Tracheal epithelial cell (primary cell): ENCODE measurements around the gene CDK16. TPM values are rescaled to one million over a fixed set of nuclear protein-coding genes. Genes with fewer than 3 reads are reported as not detected.

Experiments used
- total RNA-seq: library from RNA; depleted of rRNA; stranded (reverse); fragments of >200 nt; gene quantifications from 2 replicates; pipeline ENCODE4 v1.2.1, GENCODE V29; 2014

CDK16 gene
- total RNA-seq: 102 and 118 TPM in 2 replicates

DNA sequence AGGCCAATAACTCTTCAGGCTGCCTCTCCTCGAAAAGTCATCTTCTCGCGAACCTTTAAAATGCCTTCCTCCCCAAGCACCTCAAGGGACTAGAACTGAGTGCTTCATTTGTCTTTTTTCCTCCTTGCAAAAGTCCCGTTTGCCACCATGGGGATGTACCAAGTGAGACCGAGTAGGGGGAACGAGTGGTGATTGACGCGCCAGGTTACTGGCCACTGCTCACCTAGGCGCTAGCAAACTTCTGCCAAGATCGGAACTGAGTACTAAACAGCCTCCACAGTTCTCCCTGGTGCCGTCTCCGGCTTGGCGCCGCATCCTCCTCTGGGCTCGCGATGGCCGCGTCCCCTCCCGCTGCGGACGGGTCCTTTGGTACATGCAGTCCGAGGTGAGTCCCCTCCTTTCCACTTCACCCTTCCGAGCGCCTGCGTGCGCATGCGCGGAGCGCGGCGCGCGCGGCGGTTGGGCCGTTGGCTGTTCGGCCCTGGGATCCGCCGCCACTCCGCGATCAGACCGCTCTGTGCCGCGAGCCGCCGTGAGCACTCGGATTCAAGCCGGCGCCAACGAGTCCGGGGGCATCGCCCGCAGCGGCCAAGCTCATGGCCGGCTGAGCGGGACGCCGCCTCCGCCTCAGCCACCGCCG is at the start of gene CDK16:
Gene CDK16, plus strand, starts transcription at position 402 of the 640 bp plus-strand sequence. CDS start 4,877 bp downstream, outside the sequence.

DNA sequence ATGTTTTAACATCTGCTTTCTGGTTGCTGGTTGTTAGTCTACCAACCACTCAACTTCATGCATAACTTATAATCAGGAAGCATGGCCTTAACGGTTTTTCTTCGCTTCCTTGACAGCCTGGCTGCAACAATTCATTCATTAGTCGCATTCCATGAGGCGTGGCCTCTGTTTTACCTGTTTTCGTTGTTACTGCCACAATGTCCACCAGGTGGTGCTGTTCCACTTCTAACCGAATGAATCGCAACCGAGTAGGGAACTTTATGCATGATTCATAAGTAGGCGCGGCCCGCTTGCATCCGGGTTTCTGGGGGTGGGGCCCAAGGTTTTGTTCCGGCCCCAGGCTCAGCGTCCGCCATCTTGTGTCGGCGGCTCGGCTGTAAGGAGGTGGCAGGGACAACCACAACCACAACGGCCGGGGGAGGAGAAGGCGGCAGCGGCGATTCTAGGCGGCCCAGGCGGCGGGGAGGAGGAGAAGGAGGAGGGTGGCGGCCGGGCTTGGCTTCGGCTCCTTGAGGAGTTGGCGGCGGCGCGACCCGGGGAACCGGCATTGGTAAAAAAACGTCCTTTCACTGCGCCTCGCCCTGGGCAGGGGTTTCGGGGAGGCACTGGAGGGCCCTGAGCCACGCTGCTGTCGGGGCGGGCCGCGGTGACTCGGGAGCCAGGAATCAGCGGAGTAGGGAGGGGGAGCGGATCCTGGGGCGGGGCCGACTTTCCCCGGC is 24.8 kb upstream of the CDK16 start, which contains the start of gene UBA1:
Gene UBA1, plus strand, starts transcription at position 355 of the 719 bp plus-strand sequence. CDS start 4,974 bp downstream, outside the sequence.

DNA sequence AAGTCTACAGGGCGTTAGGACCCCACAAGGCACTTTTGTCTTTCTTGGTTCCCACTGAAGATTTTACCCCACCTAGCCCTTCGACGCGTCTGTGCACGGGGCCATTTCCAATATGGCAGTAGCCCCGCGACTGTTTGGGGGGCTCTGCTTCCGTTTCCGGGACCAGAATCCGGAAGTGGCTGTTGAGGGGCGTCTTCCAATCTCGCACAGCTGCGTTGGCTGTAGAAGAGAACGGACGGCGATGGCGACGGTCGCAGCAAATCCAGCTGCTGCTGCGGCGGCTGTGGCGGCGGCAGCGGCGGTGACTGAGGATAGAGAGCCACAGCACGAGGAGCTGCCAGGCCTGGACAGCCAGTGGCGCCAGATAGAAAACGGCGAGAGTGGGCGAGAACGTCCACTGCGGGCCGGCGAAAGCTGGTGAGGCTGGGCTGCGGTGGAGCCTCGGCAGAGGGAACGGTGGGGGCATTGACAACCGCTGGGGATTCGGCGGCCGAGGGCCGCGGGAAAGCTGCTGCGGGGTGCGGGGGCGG is 14.4 kb downstream of the CDK16 start, which contains the start of gene USP11:
Gene USP11, plus strand, starts transcription at position 207 of the 530 bp plus-strand sequence. Its CDS starts 35 bp downstream, at position 242.

Other genes starting within 250 kb of the CDK16 start
- gene RGN, start 140.2 kb upstream of the CDK16 start, total RNA-seq: 0.24 and 0.43 TPM in 2 replicates
- gene NDUFB11, start 74.0 kb upstream of the CDK16 start, total RNA-seq: 43.3 and 45.5 TPM in 2 replicates
- gene RBM10, start 73.5 kb upstream of the CDK16 start, total RNA-seq: 29.0 and 43.4 TPM in 2 replicates
- gene UBA1, start 24.9 kb upstream of the CDK16 start, total RNA-seq: 84.0 and 118 TPM in 2 replicates
- 5.8 and 18.3 TPM in 2 replicates for gene USP11, start 14.3 kb downstream of the CDK16 start, total RNA-seq
- gene ZNF157, start 151.9 kb downstream of the CDK16 start, total RNA-seq: 0.24 TPM in 1 of 2 replicates, not detected in the other